Bronchial epithelial cell (primary cell): ENCODE measurements around the gene MMD2. TPM values are rescaled to one million over a fixed set of nuclear protein-coding genes. Genes with fewer than 3 reads are reported as not detected.

Source experiments
- DNase-seq: peaks from one replicate; pipeline ENCODE4 v3.0.0-alpha.2; 2010; ENCODE audit warnings: low read depth
- FAIRE-seq: peaks from 2 replicates; lab custom pipeline; 2011; peaks lifted over from hg19 to GRCh38; lab: Jason Lieb, UNC
- H3K27me3 ChIP-seq: 2 replicates; pipeline ENCODE4 v1.5.1; 2011; ENCODE audit warnings: low read length; ENCODE audit not compliant: control insufficient read depth, insufficient read depth
- H3K36me3 ChIP-seq: 2 replicates; pipeline ENCODE4 v1.5.1; 2011; ENCODE audit warnings: low read length; ENCODE audit not compliant: control insufficient read depth, insufficient read depth
- H3K4me3 ChIP-seq: 2 replicates; pipeline ENCODE4 v1.5.1; 2011; ENCODE audit warnings: mild to moderate bottlenecking, low read depth, low read length, control low read depth
- total RNA-seq: library from RNA; depleted of rRNA; stranded (reverse); fragments of >200 nt; gene quantifications from 2 replicates; pipeline ENCODE4 v1.2.1, GENCODE V29; 2014
- TF ChIP-seq, protein P1 (sequence below): IDR thresholded peaks from 2 replicates; pipeline ENCODE4 v1.5.1; 2011; ENCODE audit warnings: mild to moderate bottlenecking, moderate library complexity, low read length, control low read depth, inconsistent platforms; ENCODE audit not compliant: insufficient read depth, severe bottlenecking

The MMD2 gene
- total RNA-seq, 1 donor from 2014 or later = not detected

DNA sequence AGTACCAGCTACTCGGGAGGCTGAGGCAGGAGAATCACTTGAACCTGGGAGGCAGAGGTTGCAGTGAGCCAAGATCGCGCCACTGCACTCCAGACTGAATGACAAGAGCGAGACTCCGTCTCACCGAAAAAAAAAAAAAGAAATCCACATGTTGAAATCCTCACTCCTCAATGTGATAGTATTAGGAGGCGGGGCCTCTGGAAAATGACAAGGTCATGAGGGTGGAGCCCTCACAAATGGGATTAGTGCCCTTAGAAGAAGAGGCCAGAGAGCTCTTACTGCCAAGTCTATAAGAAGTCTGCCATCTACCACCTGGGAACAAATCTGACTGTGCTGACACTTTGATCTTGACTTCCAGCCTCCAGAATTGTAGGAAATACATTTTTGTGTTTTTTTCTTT, 10.6 kb downstream of the MMD2 start:
- TF ChIP-seq, protein P1, sequence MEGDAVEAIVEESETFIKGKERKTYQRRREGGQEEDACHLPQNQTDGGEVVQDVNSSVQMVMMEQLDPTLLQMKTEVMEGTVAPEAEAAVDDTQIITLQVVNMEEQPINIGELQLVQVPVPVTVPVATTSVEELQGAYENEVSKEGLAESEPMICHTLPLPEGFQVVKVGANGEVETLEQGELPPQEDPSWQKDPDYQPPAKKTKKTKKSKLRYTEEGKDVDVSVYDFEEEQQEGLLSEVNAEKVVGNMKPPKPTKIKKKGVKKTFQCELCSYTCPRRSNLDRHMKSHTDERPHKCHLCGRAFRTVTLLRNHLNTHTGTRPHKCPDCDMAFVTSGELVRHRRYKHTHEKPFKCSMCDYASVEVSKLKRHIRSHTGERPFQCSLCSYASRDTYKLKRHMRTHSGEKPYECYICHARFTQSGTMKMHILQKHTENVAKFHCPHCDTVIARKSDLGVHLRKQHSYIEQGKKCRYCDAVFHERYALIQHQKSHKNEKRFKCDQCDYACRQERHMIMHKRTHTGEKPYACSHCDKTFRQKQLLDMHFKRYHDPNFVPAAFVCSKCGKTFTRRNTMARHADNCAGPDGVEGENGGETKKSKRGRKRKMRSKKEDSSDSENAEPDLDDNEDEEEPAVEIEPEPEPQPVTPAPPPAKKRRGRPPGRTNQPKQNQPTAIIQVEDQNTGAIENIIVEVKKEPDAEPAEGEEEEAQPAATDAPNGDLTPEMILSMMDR = no peak
- no peaks in the 10 kb centered on the region for H3K27me3 ChIP-seq
- no peak for FAIRE-seq
- no peaks in the 10 kb centered on the region for H3K36me3 ChIP-seq
- H3K4me3 ChIP-seq = no peak overlapping the region
- no peak for DNase-seq

DNA sequence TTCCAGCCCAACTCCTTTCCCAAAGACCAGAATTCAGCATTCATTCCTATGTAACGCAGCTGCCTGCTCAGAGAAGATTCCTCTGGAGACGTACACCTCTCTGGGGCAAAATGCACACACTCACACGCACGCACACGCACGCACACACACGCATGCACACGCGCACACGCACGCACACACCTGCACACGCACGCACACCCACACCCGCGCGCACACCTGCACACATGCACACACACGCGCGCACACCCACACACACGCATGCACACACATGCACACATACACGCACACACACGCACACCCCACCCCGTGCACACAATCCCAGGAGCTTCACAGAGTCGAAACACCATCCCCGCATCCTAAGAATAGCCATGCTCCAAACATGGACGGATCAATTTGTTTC, 13.0 kb downstream of the MMD2 start:
- TF ChIP-seq, protein P1 = no peak
- DNase-seq = no peak
- H3K4me3 ChIP-seq = no peak overlapping the region
- no peaks in the 10 kb centered on the region for H3K36me3 ChIP-seq
- H3K27me3 ChIP-seq = no peaks in the 10 kb centered on the region
- no peak for FAIRE-seq

DNA sequence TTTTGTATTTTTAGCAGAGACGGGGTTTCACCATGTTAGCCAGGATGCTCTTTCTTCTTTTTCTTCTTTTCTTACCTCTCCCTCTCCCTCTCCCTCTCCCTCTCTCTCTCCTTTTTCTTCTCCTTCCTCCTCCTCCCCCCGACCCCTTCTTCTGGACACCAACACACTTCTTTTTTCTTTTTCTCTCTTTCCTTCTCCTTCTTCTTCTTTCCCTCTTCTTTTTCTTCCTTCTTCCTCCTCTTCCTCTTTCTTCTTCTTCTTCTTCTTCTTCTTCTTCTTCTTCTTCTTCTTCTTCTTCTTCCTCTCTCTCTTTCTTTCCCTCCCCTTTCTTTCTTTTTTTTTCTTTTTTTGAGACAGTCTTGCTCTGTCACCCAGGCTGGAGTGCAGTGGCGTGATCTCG, 14.0 kb downstream of the MMD2 start:
- DNase-seq (no peak), FAIRE-seq (no peak)
- no peak overlapping the region for H3K4me3 ChIP-seq
- H3K27me3 ChIP-seq = no peaks in the 10 kb centered on the region
- TF ChIP-seq, protein P1 = no peak
- no peaks in the 10 kb centered on the region for H3K36me3 ChIP-seq

DNA sequence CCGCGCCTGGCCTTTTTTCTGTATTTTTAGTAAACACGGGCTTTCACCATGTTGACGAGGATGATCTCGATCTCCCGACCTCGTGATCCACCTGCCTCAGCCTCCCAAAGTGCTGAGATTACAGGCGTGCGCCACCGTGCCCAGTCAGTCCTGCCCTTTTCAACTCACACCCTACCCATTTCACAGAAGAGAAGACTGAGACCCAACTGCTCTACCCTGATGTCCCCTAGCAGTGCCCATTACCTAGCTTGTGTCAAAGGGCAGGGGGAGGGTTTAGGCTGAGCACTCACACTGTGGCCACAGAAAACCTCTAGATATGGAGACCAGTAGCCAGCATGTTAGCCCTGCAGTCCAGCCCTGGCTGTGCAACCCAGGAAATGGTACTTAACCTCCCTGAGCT, 15.7 kb downstream of the MMD2 start:
- FAIRE-seq = no peak
- Histone ChIP-seq H3K4me3 (no peak overlapping the region), H3K27me3 (no peaks in the 10 kb centered on the region), H3K36me3 (no peaks in the 10 kb centered on the region)
- no peak for DNase-seq
- TF ChIP-seq, protein P1 = no peak

DNA sequence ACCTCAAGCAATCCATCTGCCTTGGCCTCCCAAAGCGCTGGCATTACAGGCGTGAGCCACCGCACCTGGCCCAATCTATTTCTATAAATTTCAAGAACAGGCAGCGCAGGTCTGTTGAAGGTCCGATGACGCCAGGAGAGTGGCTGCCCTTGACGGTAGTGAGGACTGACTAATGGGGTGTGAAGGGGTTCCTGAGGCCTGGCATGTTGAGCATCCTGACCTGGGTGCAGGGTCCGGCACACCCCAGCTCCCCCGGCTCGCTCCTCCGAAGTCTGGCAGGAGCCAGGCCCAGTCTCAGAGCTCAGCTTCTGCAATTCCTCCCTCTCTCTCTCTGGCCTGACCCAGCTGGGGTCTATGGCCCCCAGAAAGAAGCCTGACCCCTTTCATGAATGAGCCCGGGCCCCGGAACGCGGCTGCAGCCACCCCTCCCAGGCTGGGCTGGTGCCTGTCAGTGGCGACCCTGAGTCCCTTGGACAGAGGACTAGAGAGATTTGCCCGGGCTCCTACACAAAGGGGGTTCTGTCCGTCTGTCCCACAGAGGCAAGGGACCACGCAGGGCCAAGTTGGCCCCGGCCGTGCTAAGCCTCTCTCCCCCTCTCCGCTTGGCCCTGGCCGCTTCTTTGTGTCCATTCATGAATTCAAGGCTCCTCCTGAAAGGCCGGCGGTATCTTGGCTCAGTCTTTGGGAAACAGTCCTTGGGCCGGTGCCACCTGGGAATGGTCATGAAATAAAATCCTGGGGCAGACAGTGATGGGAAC, 18.8 kb downstream of the MMD2 start:
- TF ChIP-seq, protein P1 = no peak
- Histone ChIP-seq H3K36me3 (no peaks in the 10 kb centered on the region), H3K27me3 (no peaks in the 10 kb centered on the region), H3K4me3 (no peak overlapping the region)
- DNase-seq (no peak), FAIRE-seq (no peak)

DNA sequence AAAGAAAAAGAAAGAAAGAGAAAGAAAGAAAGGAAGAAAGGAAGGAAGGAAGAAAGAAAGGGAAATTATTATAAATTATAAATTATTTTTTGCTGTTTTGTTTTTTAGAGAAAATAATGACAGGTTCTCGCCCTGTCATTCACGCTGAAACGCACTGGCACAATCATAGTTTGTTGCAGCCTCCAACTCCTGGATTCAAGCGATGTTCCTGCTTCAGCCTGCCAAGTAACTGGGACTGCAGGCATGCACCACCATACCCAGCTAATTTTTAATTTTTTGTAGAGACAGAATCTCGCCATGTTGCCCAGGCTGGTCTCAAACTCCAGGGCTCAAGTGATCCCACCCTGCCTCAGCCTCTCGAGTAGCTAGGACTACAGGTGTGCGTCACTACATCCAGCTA, 21.6 kb downstream of the MMD2 start:
- Histone ChIP-seq H3K36me3 (no peaks in the 10 kb centered on the region), H3K4me3 (no peak overlapping the region), H3K27me3 (no peaks in the 10 kb centered on the region)
- TF ChIP-seq, protein P1 = no peak
- no peak for DNase-seq
- FAIRE-seq = no peak
